ENCODE data around the gene SERPINA3. TPM values are rescaled to one million over a fixed set of nuclear protein-coding genes. Genes with fewer than 3 reads are reported as not detected.

The SERPINA3 gene
- total and polyA plus RNA-seq, 2 experiments from 2014 or later, result 0.75 to 1.1 TPM

DNA sequence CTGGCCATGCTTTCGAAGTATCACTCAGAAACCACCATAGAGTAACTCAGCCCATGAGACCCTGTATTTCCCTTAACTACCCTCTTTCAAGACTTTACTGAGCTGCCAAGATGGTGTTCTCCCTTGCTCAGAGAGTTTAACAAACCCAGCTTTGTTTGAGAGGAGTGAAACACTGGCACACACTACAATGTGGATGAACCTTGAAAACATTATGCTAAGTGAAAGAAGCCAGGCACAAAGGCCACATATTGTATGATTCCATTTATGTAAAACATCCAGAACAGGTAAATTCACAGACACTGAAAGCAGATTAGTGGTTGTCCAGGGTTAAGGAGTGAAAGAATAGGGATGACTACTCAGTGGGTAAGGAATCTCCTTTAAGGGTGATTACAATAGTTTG is 18.9 kb downstream of the SERPINA3 start:
- no peaks in the 10 kb centered on the region for H3F3A ChIP-seq (ENCODE audit: insufficient read depth)
- H3K9me2 ChIP-seq (ENCODE audit: insufficient read depth), result no peaks in the 10 kb centered on the region
- no peak overlapping the region for H2AFZ ChIP-seq
- no peak for DNase-seq
- H3K79me2 ChIP-seq (ENCODE audit: insufficient read depth), result no peaks in the 10 kb centered on the region
- H3K27ac ChIP-seq, result no peak overlapping the region
- H3K9me3 ChIP-seq (ENCODE audit: low read depth), result no peaks in the 10 kb centered on the region
- in situ Hi-C loops (cut with MboI), result no loop called here
- H3K4me2 ChIP-seq (ENCODE audit: unreplicated experiment), result no peak overlapping the region
- TF ChIP-seq EZH2 (IDR thresholded peaks at IDR 0.05; ENCODE audit: insufficient read depth, poor library complexity, severe bottlenecking) (no peak), EZH2phosphoT487 (IDR thresholded peaks at IDR 0.05; ENCODE audit: insufficient read depth, low read depth) (no peak)
- no peaks in the 10 kb centered on the region for H3K4me1 ChIP-seq (ENCODE audit: insufficient read depth)
- H3K9ac ChIP-seq, result no peak overlapping the region
- no peaks in the 10 kb centered on the region for H4K20me1 ChIP-seq (ENCODE audit: insufficient read depth)
- H3K4me3 ChIP-seq, result no peak overlapping the region
- H3K36me3 ChIP-seq (ENCODE audit: low read depth), result no peaks in the 10 kb centered on the region
- peaks cover 12% of the 10 kb centered on the region; the same call in 1 of the 2 replicates for H3K27me3 ChIP-seq (replicated peaks; ENCODE audit: insufficient read depth)
- 50 to 59% methylated on average over 1 of the region's 1 CpG for WGBS, 2 experiments (ENCODE audit: low coverage in 1 of 2, low lambda C conversion rate in 2 of 2, missing lambda C conversion rate in 2 of 2)

DNA sequence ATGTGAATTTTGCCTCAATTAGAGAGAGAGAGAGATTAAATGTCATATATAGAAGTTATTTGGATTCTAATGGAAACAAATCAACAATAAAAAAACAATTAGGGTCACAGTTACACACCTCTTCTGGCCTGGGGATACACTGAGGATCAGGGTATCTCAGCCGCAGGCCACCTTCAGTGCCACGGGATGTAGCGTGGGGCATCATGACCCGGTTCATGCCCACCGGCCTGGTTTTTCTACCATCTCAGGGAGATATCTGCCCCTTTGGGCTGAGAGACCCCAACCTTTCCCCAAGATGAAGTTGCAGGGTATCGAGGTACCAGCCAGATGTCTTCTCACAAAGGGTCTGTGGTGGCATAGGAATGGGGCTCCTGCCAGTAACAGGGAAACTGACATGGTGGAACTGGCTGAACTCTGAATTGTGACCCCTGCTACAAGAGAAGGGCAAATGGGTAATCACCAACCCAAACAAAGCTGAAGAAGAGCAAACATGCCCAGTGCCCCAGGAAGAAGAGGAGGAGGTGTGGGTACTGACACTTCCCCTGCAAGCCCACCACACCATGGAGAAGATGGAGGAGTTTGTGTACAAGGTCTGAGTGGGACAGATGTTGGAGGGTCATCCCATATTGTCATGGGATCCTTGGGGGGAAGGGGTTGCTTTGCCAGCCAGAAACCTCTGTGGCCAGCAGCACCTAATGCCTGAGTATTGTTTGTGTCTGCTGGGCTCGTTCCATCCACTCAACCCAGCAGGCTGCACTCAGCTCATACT is 19.5 kb downstream of the SERPINA3 start:
- in situ Hi-C loops (cut with MboI), result no loop called here
- 67 to 68% methylated on average over 7 of the region's 7 CpGs for WGBS, 2 experiments (ENCODE audit: low coverage in 1 of 2, low lambda C conversion rate in 2 of 2, missing lambda C conversion rate in 2 of 2)
- no peak for DNase-seq
- Histone ChIP-seq H3K4me1 (ENCODE audit: insufficient read depth) (no peaks in the 10 kb centered on the region), H3K9me2 (ENCODE audit: insufficient read depth) (no peaks in the 10 kb centered on the region), H2AFZ (no peak overlapping the region), H3K4me3 (no peak overlapping the region), H3K79me2 (ENCODE audit: insufficient read depth) (no peaks in the 10 kb centered on the region), H3K27me3 (replicated peaks; ENCODE audit: insufficient read depth) (peaks cover 12% of the 10 kb centered on the region; the same call in 1 of the 2 replicates), H3K9ac (no peak overlapping the region), H4K20me1 (ENCODE audit: insufficient read depth) (no peaks in the 10 kb centered on the region), H3K36me3 (ENCODE audit: low read depth) (no peaks in the 10 kb centered on the region), H3K9me3 (ENCODE audit: low read depth) (no peaks in the 10 kb centered on the region), H3F3A (ENCODE audit: insufficient read depth) (no peaks in the 10 kb centered on the region), H3K4me2 (ENCODE audit: unreplicated experiment) (no peak overlapping the region), H3K27ac (no peak overlapping the region)
- TF ChIP-seq EZH2phosphoT487 (IDR thresholded peaks at IDR 0.05; ENCODE audit: insufficient read depth, low read depth), result no peak
- no peak for TF ChIP-seq EZH2 (IDR thresholded peaks at IDR 0.05; ENCODE audit: insufficient read depth, poor library complexity, severe bottlenecking)

DNA sequence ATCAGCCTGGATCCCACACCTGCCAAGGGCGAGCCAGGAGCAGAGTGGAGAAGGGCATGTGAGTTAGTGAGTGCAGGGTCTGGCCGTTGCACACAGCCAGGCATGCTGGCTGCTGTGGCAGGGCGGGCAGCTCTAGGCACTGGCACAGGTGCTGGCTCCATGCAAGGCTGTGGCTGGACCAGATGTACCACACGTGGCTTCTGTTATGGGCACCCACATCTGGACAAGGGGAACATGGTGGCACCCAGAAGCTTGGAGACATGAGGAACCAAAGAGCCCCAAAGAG is 20.1 kb downstream of the SERPINA3 start:
- Histone ChIP-seq H3K9me2 (ENCODE audit: insufficient read depth) (no peaks in the 10 kb centered on the region), H3K36me3 (ENCODE audit: low read depth) (no peaks in the 10 kb centered on the region), H3K9ac (no peak overlapping the region), H3K9me3 (ENCODE audit: low read depth) (no peaks in the 10 kb centered on the region), H3F3A (ENCODE audit: insufficient read depth) (no peaks in the 10 kb centered on the region), H3K27me3 (replicated peaks; ENCODE audit: insufficient read depth) (peaks cover 12% of the 10 kb centered on the region; the same call in 1 of the 2 replicates), H3K4me2 (ENCODE audit: unreplicated experiment) (no peak overlapping the region), H3K4me3 (no peak overlapping the region), H4K20me1 (ENCODE audit: insufficient read depth) (no peaks in the 10 kb centered on the region), H3K79me2 (ENCODE audit: insufficient read depth) (no peaks in the 10 kb centered on the region), H3K4me1 (ENCODE audit: insufficient read depth) (no peaks in the 10 kb centered on the region), H2AFZ (no peak overlapping the region), H3K27ac (no peak overlapping the region)
- no peak for TF ChIP-seq EZH2phosphoT487 (IDR thresholded peaks at IDR 0.05; ENCODE audit: insufficient read depth, low read depth)
- no peak for TF ChIP-seq EZH2 (IDR thresholded peaks at IDR 0.05; ENCODE audit: insufficient read depth, poor library complexity, severe bottlenecking)
- 37 to 38% methylated on average over 4 of the region's 4 CpGs for WGBS, 2 experiments (ENCODE audit: low coverage in 1 of 2, low lambda C conversion rate in 2 of 2, missing lambda C conversion rate in 2 of 2)
- DNase-seq, result no peak
- in situ Hi-C loops (cut with MboI), result no loop called here

DNA sequence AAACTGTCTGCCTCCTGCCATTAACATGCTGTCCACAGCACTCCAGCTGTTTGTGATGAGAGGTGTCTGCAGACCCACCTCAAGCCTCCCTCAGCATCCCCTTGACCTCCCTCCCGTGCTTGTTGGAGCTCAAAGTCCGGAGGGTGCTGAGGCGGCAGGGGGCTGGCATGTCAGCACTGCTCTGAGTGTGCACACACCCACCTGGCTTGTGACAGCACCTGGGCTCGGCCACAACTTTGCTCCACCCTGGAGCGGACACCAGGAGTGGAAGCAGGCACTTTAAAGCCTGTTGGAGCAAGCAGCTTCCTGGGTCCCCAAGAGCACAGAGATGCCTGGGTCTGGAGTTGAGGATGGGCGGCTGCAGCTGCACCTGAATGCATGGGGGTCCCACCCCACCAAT is 20.9 kb downstream of the SERPINA3 start:
- Histone ChIP-seq H4K20me1 (ENCODE audit: insufficient read depth) (no peaks in the 10 kb centered on the region), H3K79me2 (ENCODE audit: insufficient read depth) (no peaks in the 10 kb centered on the region), H3K4me3 (no peak overlapping the region), H2AFZ (no peak overlapping the region), H3K9me3 (ENCODE audit: low read depth) (no peaks in the 10 kb centered on the region), H3F3A (ENCODE audit: insufficient read depth) (no peaks in the 10 kb centered on the region), H3K9ac (no peak overlapping the region), H3K27me3 (replicated peaks; ENCODE audit: insufficient read depth) (peaks cover 12% of the 10 kb centered on the region; the same call in 1 of the 2 replicates), H3K9me2 (ENCODE audit: insufficient read depth) (no peaks in the 10 kb centered on the region), H3K4me1 (ENCODE audit: insufficient read depth) (no peaks in the 10 kb centered on the region), H3K27ac (no peak overlapping the region), H3K4me2 (ENCODE audit: unreplicated experiment) (no peak overlapping the region), H3K36me3 (ENCODE audit: low read depth) (no peaks in the 10 kb centered on the region)
- in situ Hi-C loops (cut with MboI), result no loop called here
- no peak for DNase-seq
- TF ChIP-seq EZH2phosphoT487 (IDR thresholded peaks at IDR 0.05; ENCODE audit: insufficient read depth, low read depth) (no peak), EZH2 (IDR thresholded peaks at IDR 0.05; ENCODE audit: insufficient read depth, poor library complexity, severe bottlenecking) (no peak)
- WGBS, 2 experiments (ENCODE audit: low coverage in 1 of 2, low lambda C conversion rate in 2 of 2, missing lambda C conversion rate in 2 of 2), result 22 to 50% methylated on average over 6 of the region's 6 CpGs
